T-helper 1 cell treated with Interleukin-12 subunit alpha and Interleukin-12 subunit beta and Interleukin-4 antibody, amounts not matched to agents 30 ng/mL and 1 ng/mL, for 36 hours (primary cell): ENCODE results near the gene PLAC1. TPM values are rescaled to one million over a fixed set of nuclear protein-coding genes. Genes with fewer than 3 reads are reported as not detected.

ENCODE experiments used
- intact Hi-C: fragments of 100-400 bp; cut with micrococcal nuclease; formaldehyde crosslinking; loops from one replicate; pipeline ENCODE4 v1.15.1; 2024
- total RNA-seq: library from RNA; stranded (reverse); gene quantifications from 2 replicates; pipeline ENCODE4 v1.2.3, GENCODE V29; 2022

Gene PLAC1
- total RNA-seq, 1 donor from 2014 or later: not detected

DNA sequence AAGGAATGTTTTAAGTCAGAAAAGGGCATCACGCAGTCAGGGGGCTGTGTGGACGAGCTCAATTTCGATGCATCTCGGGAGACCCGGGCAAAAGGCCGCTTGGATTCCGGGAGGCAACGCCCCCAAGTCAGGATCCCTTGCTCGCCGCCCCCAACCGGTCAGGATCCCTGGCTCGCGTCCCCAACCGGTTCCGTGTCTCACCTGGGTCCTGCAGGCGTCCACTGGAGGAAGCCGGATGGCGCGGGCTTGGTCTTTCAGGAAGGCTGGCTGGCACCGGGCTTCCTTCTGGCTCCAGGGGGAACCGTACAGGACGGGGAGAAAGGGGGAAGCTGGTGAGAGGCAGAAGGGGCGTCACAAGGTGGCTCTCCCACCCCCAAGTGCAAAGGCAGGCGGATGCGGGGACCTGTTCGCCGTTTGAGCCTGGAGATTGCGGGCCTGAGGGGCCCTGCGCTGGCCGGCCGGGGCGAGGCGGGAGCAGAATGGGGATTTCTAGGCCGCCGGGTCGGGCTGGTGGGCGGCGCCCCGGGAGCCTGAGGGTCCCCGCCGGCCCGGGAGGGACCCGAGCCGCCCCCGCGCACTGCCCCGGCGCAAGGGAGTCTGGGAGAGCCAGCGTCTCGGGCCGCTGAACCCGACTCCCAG is 113.6 kb downstream of the PLAC1 start:
- intact Hi-C loops: no loop called here

DNA sequence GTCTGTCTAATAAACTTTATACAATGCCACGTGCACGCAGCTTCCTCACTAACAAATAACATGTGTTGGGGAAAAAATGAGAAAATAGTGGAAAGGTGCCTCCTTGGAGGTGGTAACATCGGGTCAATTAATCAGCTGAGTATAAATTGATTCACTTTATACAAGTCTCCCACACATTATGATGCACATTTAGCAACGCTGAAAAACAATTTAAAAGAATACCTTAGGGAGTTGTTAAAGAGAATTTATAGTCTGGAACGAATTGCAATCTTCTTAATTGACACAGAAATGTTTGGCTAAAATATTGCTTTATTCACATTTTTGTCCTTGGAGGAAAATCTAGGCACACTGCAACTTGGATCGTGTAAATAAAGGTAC is 114.1 kb downstream of the PLAC1 start:
- intact Hi-C loops: no loop called here

DNA sequence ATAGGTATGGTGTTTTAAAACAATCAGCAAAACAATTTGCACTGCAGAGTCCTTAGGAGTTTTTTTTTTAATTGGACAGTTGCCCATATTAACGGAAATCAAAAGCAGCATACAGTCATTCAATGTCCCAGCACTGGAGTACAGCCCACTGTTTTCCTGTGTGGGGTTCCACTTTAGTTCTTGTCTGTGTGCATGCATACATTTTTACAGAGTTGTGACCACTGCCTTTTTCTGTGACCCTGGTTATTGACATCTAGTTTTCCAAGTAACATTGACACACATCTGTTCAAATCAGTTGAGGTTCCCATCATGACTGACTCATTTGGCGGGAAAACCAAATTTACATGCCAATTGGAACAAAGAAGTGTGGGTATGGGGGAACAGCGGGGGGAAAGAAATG is 115.0 kb downstream of the PLAC1 start:
- intact Hi-C loops: no loop called here

DNA sequence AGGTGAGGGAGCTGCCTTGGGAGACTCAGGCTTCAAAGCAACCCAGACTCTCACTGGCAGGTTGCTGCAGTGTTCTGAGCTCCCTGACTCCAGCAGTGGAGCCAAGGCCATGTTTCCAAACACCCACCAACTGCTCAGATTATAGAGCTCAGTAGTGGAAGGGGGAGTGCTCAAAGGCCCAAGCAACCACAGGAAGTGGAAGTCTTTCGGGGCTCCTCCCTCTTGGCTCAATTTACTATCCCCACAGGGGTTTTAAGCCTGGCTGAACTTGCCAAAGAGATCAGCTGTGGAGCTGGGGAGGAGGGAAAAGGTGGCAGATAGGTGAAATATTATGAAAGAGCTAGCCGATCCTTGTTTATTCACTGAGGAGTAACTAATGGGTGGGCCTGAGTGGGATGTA is 115.8 kb downstream of the PLAC1 start:
- intact Hi-C loops: no loop called here

DNA sequence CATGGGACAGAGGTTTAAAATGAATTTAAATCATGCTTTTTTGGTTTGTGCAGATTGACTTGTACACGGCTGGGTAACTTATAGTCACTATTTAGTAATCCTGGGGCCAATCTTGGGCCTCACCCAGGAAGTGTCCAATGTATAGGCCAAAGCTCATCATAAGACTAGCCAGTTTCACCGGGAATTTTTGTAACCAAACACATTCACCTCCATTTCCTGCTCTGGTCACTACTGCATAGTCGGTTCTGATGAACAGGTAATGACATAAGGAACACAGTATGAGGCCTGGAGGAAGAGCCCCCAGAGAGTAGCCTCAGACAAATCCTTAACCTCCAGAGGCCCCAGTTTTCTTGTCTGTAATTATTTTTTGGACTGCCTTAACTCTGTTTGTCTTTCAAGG is 116.4 kb downstream of the PLAC1 start:
- intact Hi-C loops: no loop called here

DNA sequence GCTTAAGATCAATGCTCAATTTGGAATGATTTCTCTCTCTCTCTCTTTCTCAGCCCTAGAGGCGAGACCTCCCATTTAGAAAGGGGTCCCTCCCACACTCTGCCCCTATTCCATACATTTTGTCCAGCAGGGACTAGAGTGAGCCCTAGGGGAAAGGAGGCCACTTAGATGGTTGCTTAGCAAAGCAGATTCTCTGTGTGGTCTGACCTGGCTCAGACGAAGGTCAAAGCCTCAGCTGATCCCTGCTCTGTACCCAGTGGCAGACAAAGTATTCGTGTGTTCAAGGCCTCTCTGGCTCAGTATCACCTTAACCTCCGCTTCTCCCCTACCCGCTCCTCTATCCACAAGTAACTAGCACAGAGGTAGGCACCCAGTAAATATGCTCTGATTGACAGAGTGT is 120.0 kb downstream of the PLAC1 start:
- intact Hi-C loops: no loop called here

DNA sequence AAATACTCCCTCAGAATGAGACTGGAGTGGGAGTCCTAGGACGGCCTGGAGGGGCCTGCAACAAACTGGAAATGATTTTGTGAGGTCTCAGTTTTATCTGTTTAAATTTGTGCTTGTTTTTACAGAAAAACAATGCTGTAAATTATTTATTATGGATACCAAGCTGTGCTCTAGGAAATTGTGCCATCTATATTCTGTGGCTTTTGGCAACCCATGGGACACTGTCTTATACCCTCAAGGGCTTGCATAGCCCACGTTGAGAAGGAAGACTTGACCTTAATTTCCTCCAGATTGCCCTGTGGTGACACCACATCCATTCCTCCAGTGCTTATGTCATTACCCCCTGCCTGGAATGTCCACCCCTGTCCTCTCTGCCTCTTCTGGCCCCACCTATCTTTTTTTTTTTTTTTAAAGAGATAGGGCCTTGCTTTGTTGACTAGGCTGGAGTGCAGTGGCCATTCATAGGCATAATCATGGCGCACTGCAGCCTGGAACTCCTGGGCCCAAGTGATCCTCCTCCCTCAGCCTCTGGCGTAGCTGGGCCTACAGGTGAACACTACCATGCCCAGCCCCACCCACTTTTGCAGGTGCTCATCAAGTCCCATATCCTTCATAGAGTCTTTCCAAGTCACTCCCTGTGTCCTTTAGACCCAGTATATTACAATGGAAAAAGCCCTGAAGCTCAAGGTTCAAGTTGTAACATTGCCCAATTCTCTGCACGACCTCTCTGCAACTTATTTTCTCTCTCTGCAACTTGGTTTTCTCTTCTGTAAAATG is 120.9 kb downstream of the PLAC1 start:
- intact Hi-C loops: no loop called here

DNA sequence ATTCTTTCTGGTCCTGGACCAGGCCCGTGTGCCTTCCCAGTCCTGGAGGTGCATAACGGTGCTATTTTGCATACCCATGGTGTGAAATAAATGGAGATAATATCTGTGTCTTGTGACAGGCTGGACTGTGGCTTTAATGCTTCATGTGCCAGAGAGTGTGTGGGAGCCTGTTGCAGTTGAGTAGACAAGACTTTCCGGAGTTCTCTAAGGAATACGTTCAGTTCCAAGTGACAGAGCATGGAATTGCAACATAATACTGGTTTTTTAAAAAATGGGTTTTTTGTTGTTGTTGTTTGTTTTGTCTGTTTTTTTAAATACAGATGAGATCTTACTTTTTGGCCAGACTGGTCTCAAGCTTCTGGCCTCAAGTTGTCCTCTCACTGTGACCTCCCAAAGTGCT is 124.3 kb downstream of the PLAC1 start:
- intact Hi-C loops: no loop called here

DNA sequence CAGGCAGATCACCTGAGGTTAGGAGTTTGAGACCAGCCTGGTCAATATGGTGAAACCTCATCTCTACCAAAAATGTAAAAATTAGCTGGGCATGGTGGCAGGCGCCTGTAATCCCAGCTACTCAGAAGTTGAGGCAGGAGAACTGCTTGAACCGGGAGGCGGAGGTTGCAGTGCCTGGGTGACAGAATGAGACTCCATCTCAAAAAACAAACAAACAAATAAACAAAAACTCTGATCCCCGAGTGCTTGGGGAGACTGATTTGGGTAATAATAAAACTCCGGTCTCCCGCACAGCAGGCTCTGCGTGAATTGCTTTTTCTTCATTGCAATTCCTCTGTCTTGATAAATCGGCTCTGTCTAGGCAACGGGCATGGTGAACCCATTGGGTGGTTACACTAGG is 124.9 kb downstream of the PLAC1 start:
- intact Hi-C loops: no loop called here

DNA sequence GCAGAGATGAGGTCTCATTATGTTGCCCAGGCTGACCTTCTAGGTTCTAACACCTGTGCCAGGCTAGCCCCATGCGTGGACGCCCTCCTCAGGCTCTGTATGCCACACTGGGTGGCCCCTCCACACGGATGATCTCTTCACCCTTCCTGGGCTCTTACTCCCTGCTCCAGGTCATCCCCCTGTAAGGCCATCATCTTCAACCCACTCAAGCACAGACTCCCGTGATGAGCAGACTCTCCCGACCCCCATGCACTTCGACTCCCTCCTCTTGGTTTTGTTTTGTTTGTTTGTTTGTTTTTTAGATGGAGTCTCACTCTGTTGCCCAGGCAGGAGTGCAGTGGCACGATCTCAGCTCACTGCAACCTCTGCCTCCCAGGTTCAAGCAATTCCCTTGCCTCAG is 127.4 kb downstream of the PLAC1 start:
- intact Hi-C loops: no loop called here

DNA sequence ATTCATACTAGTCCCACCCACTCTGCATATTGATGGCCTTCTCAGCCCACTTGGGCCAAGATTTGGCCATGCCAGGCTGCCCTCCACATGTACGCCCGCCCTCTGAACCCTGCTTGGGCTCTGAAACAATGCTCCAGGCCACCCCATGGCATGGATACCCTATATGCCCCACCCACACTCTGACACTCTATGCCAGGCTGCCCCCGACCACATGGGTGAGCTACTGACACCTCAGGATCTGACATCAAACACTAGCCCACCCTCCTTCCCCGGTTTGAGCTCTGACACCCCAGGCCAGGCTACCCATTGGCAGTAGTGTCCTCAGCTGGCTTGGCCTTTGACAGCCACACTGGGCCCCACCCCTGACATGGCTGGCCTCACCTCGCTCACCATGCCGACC is 128.8 kb downstream of the PLAC1 start:
- intact Hi-C loops: no loop called here

DNA sequence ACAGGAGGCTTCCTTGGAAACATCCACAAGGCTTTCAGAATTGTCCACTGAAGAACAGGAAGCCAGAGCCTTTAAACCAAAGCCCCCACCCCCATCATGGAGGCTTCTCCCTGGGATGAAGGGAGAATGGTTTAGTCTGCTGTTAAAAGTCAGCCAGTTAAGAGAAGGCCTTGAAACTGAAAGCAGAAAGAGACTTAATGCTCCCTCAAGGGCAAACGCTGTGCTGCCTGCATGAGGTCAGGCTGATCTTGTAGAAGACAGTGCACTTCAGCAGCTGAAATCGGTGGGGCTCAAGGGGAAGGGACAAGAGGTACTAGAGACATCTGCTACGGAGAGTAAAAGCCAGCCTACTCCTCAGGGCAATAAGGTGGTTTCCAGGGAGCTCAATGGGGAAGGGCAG is 129.3 kb downstream of the PLAC1 start:
- intact Hi-C loops: no loop called here

DNA sequence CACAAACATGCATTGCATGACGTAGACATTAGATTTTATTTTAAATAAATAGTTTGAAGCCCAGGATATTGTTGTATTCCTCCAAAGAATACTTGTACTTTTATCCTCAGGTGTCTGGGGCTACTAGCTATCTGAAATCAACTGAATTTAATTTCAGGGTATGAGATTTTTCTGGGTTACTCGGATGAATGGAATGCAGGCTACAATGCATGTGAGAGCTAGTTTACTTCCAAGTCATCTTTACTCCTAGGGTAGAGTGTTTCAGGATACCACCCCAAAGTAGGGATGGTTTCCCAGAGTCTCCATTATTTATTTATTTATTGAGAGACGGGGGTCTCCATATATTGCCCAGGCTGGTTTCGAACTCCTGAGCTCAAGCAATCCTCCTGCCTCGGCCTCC is 131.9 kb downstream of the PLAC1 start:
- intact Hi-C loops: no loop called here

DNA sequence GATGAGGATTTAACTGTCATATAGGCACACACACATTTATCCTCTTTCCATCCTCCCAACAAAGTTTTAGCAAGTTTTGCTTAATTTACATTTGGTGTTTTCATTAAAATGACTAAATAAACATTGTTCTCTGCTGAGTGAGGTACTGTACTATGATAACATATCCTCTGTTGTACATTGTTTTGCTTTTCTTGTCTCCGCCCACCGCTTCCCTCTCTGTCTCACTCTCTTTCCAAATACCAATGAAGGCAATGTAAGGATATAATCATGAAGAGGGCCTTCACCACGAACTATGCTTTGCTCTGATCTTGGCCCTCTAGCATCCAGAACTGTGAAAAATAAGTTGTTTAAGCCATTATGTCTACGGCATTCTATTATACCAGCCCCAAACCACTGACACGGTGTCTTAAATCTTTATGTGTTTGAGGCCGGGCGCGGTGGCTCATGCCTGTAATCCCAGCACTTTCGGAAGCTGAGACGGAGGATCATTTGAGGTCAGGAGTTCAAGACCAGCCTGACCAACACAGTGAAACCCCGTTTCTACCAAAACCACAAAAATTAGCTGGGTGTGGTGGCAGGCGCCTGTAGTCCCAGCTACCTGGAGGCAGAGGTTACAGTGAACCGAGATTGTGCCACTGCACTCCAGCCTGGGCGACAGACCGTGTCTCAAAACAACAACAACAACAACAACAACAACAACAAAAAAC is 133.0 kb downstream of the PLAC1 start:
- intact Hi-C loops: no loop called here

DNA sequence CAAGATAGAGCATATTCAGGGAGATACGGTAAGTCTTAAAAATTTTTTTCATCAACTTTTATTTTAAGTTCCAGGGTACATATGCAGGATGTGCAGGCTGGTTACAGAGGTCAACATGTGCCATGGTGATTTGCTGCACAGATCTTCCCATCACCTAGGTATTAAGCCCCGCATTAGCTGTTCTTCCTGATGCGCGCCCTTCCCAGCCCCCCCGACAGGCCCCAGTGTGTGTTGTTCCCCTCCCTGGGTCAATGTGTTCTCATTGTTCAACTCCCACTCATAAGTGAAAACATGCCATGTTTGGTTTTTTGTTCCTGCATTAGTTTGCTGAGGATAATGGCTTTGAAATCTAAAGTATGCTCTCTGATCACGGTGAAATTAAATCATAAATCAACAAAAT is 134.1 kb downstream of the PLAC1 start:
- intact Hi-C loops: no loop called here

DNA sequence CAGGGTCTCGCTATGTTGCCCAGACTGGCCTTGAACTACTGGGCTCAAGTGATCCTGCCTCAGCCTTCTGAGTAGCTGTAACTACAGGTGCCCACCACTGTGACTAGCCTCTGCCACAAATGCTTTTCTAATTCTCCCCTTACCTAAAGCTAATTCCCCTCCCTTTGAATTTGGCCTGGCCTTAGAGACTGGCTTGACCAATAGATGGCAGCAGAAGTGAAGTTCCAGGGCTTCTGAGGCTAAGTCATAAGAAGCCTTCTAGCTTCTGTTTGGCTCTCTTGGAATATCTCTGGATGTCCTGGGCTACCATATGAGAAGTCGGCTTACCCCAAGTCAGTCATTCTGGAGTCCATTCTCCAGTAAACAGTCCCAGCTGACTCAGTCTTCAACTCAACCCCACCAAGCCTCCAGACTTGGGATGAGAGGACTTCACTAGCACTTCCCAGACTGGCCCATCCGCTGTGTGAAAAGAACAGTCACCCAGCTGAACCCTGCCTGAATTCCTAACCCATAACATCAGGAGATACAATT is 137.3 kb downstream of the PLAC1 start:
- intact Hi-C loops: loop anchor here (1.0 kb wide), 2 partner anchors 241 to 262 kb away; no protein-coding TSS in a partner anchor

Other genes starting within 250 kb of the PLAC1 start
- gene HPRT1, start 198.3 kb downstream of the PLAC1 start, total RNA-seq: 71.7 and 75.0 TPM in 2 replicates
- gene PABIR2, start 138.7 kb upstream of the PLAC1 start, total RNA-seq: 46.5 and 48.0 TPM in 2 replicates